ENCODE data around the gene MEGF9.

The MEGF9 gene

DNA sequence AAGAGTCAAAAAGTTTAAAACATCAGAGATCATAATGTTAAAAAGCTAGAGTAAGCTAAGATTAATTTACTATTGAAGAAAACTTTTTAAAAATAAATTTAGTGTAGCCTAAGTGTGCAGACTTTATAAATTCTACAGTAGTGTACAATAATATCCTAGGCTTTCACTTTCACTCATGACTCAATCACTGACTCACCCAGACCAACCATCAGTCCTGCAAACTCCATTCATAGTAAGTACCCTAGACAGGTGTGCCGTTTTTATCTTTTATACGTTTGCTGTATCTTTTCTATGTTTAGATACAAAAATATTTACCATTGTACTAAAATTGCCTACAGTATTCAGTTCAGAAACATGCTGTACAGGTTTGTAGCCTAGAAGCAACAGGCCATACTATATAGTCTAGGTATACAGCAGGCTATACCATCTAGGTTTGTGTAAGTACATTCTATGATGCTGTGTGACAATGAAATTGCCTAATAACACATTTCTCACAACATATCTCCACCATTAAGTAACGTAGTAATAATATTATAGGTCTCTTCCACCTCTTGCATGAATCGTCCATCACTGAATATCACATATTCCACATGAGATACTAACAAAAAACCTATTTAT, 59.2 kb downstream of the MEGF9 start:
- no peak overlapping the region for H3K27ac ChIP-seq
- TF ChIP-seq, protein P1, sequence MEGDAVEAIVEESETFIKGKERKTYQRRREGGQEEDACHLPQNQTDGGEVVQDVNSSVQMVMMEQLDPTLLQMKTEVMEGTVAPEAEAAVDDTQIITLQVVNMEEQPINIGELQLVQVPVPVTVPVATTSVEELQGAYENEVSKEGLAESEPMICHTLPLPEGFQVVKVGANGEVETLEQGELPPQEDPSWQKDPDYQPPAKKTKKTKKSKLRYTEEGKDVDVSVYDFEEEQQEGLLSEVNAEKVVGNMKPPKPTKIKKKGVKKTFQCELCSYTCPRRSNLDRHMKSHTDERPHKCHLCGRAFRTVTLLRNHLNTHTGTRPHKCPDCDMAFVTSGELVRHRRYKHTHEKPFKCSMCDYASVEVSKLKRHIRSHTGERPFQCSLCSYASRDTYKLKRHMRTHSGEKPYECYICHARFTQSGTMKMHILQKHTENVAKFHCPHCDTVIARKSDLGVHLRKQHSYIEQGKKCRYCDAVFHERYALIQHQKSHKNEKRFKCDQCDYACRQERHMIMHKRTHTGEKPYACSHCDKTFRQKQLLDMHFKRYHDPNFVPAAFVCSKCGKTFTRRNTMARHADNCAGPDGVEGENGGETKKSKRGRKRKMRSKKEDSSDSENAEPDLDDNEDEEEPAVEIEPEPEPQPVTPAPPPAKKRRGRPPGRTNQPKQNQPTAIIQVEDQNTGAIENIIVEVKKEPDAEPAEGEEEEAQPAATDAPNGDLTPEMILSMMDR (conservative IDR thresholded peaks at IDR 0.05): no peak

DNA sequence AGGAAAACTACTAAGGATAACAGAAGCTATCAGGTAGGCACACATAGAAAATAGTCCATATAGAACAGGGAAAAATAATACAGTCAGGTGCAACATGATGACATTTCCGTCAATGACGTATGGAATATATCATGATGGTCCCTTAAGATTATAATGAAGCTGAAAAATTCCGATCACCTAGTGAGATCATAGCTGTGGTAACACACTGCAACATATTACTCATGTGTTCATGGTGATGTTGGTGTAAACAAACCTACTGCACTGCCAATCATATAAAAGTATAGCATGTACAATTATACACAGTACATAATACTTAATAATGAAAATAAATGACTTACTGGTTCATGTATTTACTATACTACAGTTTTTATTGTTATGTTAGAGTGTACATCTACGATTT, 60.0 kb downstream of the MEGF9 start:
- TF ChIP-seq, protein P1 (conservative IDR thresholded peaks at IDR 0.05): no peak

DNA sequence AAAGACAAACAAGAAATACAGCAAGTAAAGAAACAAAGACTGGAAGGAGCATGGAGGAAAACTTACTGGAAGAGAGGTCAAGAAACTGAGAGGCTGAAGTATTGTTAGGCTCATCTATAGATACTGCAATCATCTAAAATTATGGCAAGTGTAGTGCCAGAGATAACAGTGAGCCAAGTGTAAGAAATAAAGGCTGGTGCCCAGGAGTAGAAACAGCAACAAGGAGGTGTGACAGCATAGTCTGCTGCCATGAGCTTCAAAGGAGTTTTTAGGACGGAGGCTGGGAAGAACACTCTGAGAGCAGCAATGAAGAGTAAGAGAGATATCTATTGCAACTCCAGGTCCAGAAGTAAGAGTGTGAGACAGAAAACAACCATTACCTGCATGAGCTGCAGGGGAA, 60.5 kb downstream of the MEGF9 start:
- TF ChIP-seq, protein P1 (conservative IDR thresholded peaks at IDR 0.05): no peak
- H3K27ac ChIP-seq: no peak overlapping the region

More for the DNA sequence above, 60.0 kb downstream of the MEGF9 start:
- no peak overlapping the region for H3K27ac ChIP-seq

DNA sequence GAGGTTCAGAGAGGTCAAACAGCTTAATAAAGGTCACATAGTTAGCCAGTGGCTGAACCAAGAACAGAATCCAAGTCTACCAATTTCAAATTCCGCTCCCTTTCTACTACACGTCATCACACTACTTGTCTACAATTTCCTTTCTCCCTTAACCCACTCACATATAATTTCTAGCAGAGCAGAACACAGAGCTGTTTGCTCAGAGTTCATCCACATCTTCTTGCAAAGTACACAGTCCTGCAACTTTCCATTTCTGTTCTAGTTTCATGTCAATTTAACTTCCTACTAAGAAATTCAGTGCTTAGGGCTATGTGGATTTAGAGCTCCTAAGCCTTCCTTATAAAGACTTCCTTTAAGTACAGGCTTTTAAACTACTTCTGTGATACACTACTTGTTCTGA, 61.3 kb downstream of the MEGF9 start:
- TF ChIP-seq, protein P1 (conservative IDR thresholded peaks at IDR 0.05): no peak
- no peak overlapping the region for H3K27ac ChIP-seq

DNA sequence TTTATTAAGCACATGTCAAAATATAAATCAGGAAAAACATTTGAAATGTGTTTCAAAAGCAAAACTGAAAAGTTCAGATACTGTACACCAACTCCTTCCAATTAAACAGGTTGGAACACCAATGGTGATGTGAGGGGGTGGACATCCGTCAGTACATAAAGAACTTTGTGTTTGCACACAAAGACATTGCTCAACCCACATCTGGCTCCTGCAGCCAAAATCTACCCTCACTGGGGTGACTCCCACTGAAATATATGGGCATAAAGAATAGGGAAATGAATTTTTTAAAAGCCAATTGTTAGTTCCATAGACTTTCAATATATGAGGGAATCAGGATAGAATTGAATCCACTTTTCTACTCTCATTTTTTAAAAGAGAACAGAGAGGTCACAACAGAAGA, 63.9 kb downstream of the MEGF9 start:
- no peak overlapping the region for H3K27ac ChIP-seq
- TF ChIP-seq, protein P1 (conservative IDR thresholded peaks at IDR 0.05): no peak

DNA sequence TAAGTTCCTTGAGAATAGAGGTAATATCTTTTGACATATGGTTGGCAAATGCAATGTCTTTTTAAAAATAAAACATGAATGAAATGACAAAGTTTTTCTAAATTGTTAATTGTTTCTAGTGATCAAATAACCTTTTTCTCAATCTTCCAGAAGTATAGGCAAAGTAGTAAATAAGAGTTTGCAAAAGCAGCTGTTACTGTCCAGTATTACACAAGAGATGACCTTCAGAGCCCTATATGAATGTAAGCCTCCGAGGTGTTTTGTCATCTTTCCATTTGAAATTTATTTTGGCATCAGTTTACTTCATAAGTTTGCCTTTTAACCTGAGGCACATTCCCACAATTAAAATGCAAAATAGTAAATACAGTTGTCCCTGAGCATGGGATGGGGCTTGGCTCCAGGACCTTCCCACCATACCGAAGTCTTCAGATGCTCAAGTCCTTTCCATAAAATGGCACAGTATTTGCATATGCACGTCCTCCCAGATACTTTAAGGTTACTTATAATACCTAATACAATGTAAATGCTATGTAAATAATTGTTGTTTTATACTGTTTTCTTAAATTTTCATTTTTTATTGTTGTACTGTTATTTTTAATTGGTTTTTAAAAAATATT, 65.6 kb downstream of the MEGF9 start:
- TF ChIP-seq, protein P1 (conservative IDR thresholded peaks at IDR 0.05): no peak
- H3K27ac ChIP-seq: no peak overlapping the region

DNA sequence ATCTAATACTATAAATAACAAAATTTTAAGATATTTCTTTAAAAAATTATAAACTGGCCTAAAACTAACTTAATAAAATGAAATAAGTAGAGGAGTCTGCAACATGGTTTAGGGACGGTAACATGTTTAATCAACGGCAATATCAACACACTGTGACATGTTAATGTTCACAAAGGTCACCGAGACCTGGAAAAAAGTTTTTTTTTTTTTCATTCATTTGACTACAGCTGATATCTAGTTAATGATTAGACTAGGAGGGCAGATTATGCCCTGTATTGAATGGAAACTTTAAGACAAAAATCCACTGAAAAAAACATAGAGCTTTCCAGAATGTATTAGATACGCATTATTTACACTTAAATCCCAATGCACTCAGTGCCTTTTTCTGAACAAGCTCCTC, 67.3 kb downstream of the MEGF9 start:
- TF ChIP-seq, protein P1 (conservative IDR thresholded peaks at IDR 0.05): no peak
- peak overlapping the region; percentile 58 for H3K27ac ChIP-seq
